GM23338 (cell line): ENCODE results near the gene CRK. TPM values are rescaled to one million over a fixed set of nuclear protein-coding genes. Genes with fewer than 3 reads are reported as not detected.
"Not testable (repeated sequence)": the region's sequence is repeated elsewhere in the genome, so short reads cannot be mapped to it uniquely, and the experiment has no call there.

Experiments used
- ATAC-seq: fragments of 200-7000 bp; cut with Tn5 transposase; 3 replicates; pipeline ENCODE4 v1.9.1; 2020
- DNase-seq: peaks from one replicate; pipeline ENCODE4 v3.0.0-alpha.2; 2015; ENCODE audit warnings: low spot score
- H2AFZ ChIP-seq: fragments of 200-600 bp; sonication (generic); 2 replicates; pipeline ENCODE4 v1.8.0; 2016; ENCODE audit warnings: antibody characterized with exemption, mild to moderate bottlenecking, moderate library complexity
- H3F3A ChIP-seq: fragments of 200-600 bp; sonication (generic); replicated peaks from 2 replicates; pipeline ENCODE4 v1.8.0; 2017; ENCODE audit warnings: antibody characterized with exemption, mixed run types, low read depth
- H3K27ac ChIP-seq: fragments of 200-600 bp; sonication (generic); 2 replicates; pipeline ENCODE4 v1.6.1; 2016; ENCODE audit warnings: low read depth
- H3K27me3 ChIP-seq: fragments of 200-600 bp; sonication (generic); 2 replicates; pipeline ENCODE4 v1.8.0; 2016; ENCODE audit warnings: mild to moderate bottlenecking, mixed run types, moderate library complexity; ENCODE audit not compliant: insufficient read depth
- H3K36me3 ChIP-seq: fragments of 200-600 bp; sonication (generic); 2 replicates; pipeline ENCODE4 v1.8.0; 2016; ENCODE audit warnings: mild to moderate bottlenecking; ENCODE audit not compliant: insufficient read depth
- H3K4me1 ChIP-seq: fragments of 200-600 bp; sonication (generic); 2 replicates; pipeline ENCODE4 v1.8.0; 2016; ENCODE audit warnings: mild to moderate bottlenecking, moderate library complexity; ENCODE audit not compliant: insufficient read depth
- H3K4me2 ChIP-seq: fragments of 200-600 bp; sonication (generic); 2 replicates; pipeline ENCODE4 v1.7.1; 2017; ENCODE audit warnings: mixed run types
- H3K4me3 ChIP-seq: fragments of 200-600 bp; sonication (generic); 2 replicates; pipeline ENCODE4 v1.6.1; 2016; ENCODE audit warnings: mixed run types
- H3K79me2 ChIP-seq: fragments of 200-600 bp; sonication (generic); replicated peaks from 2 replicates; pipeline ENCODE4 v1.8.0; 2017; ENCODE audit warnings: mild to moderate bottlenecking; ENCODE audit not compliant: insufficient read depth
- H3K9me2 ChIP-seq: fragments of 200-600 bp; sonication (generic); 2 replicates; pipeline ENCODE4 v1.8.0; 2017; ENCODE audit not compliant: insufficient read depth
- H4K20me1 ChIP-seq: fragments of 200-600 bp; sonication (generic); replicated peaks from 2 replicates; pipeline ENCODE4 v1.8.0; 2017; ENCODE audit warnings: mild to moderate bottlenecking; ENCODE audit not compliant: insufficient read depth
- H3K27ac Mint-ChIP-seq: 2 replicates; pipeline ENCODE4 v1.8.0; 2020; ENCODE audit warnings: inconsistent platforms, mild to moderate bottlenecking, moderate library complexity, mixed read lengths
- H3K27me3 Mint-ChIP-seq: 3 replicates; pipeline ENCODE4 v1.8.0; 2022; ENCODE audit warnings: low read depth, mild to moderate bottlenecking, moderate library complexity, mixed read lengths, inconsistent platforms; ENCODE audit not compliant: insufficient read depth, poor library complexity
- H3K36me3 Mint-ChIP-seq: 3 replicates; pipeline ENCODE4 v1.8.0; 2021; ENCODE audit warnings: low read depth, mild to moderate bottlenecking, inconsistent platforms, moderate library complexity, mixed read lengths
- H3K4me1 Mint-ChIP-seq: 3 replicates; pipeline ENCODE4 v1.8.0; 2020; ENCODE audit warnings: mild to moderate bottlenecking, inconsistent platforms, mixed read lengths
- H3K4me3 Mint-ChIP-seq: 3 replicates; pipeline ENCODE4 v1.8.0; 2021; ENCODE audit warnings: moderate library complexity, mild to moderate bottlenecking, inconsistent platforms, mixed read lengths
- H3K9me3 Mint-ChIP-seq: 3 replicates; pipeline ENCODE4 v1.8.0; 2020; ENCODE audit warnings: moderate library complexity, mild to moderate bottlenecking, inconsistent platforms, mixed read lengths
- CREB1 ChIP-seq: fragments of 250-450 bp; sonication (Bioruptor Pico); IDR thresholded peaks from 2 replicates; pipeline ENCODE4 v1.5.0; 2020; ENCODE audit warnings: low read depth, mild to moderate bottlenecking, moderate library complexity
- CTCF ChIP-seq, 2 experiments: fragments of 200-600 bp in 1 of 2; sonication (generic) in 1 of 2; conservative IDR thresholded peaks; 2 replicates each; pipeline versions ENCODE4 v1.5.1 to v1.6.1; 2016 to 2017; ENCODE audit warnings: antibody characterized with exemption in 2 of 2, low read depth in 2 of 2, mild to moderate bottlenecking in 2 of 2, moderate library complexity in 1 of 2
- EZH2 ChIP-seq: fragments of 200-600 bp; sonication (generic); IDR thresholded peaks from one replicate; pipeline ENCODE4 v1.8.0; 2017; ENCODE audit warnings: antibody characterized with exemption, mild to moderate bottlenecking, low read depth; ENCODE audit not compliant: unreplicated experiment
- EZH2phosphoT487 ChIP-seq: fragments of 200-600 bp; sonication (generic); IDR thresholded peaks from one replicate; pipeline ENCODE4 v1.8.1; 2018; ENCODE audit warnings: antibody characterized with exemption; ENCODE audit not compliant: unreplicated experiment
- NANOG ChIP-seq: IDR thresholded peaks from 2 replicates; pipeline ENCODE4 v1.6.1; 2016; ENCODE audit warnings: antibody characterized with exemption, borderline replicate concordance
- STAT1 ChIP-seq: IDR thresholded peaks from one replicate; pipeline ENCODE4 v1.6.1; 2016; ENCODE audit warnings: antibody characterized with exemption; ENCODE audit not compliant: unreplicated experiment
- polyA plus RNA-seq: library from polyadenylated mRNA; unstranded; fragments of >200 nt; fragmentation: Nextera tagmentation; extraction: Ambion mirVana; gene quantifications from 2 replicates; pipeline ENCODE4 v1.2.1, GENCODE V29; 2016
- total RNA-seq: library from RNA; depleted of rRNA; stranded (reverse); fragments of >200 nt; shearing (Covaris generic); gene quantifications from 2 replicates; pipeline ENCODE4 v1.2.3, GENCODE V29; 2014
- TF ChIP-seq, protein P1 (sequence below): IDR thresholded peaks from one replicate; pipeline ENCODE4 v1.6.1; 2018; ENCODE audit warnings: antibody characterized with exemption; ENCODE audit not compliant: unreplicated experiment

The CRK gene
- total and polyA plus RNA-seq, 2 experiments from 2014 or later = 32.6 to 59.8 TPM

GRCh38 chr17:1450261-1450660, 5.8 kb downstream of the CRK start:
- H4K20me1 ChIP-seq = peaks cover 80% of the 10 kb centered on the region
- not testable (repeated sequence) for ATAC-seq, H3K36me3 ChIP-seq

DNA sequence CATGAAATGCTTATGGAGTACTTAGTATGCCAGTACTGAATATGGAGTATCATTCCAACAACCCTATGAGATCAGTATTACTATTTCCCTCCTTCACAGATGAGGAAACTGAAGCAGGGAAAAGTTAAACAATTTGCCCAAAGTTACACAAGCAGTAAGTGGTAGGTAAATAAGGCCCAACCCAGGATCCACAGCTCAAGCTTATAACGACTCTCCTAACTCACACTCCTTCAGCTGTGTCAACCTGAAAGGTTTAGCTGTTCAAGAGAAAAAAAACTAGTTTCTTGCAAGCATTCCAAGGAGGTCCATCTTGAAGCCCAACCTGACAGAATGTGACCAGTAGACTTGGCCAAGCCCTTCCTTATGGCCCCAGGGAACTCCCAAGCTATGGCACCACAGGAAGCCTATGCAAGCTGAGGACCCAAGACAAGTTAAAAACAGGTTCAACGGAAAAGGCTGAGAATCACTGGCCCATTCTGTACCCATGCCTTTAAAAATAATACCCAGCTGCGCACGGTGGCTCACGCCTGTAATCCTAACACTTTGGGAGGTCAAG, 6.5 kb downstream of the CRK start:
- Mint-ChIP-seq H3K27ac (no peak overlapping the region), H3K4me1 (peaks cover 16% of the 10 kb centered on the region), H3K9me3 (no peaks in the 10 kb centered on the region), H3K36me3 (peaks cover 38% of the 10 kb centered on the region), H3K4me3 (no peak overlapping the region), H3K27me3 (no peaks in the 10 kb centered on the region)
- Histone ChIP-seq H3K36me3 (peaks cover 5% of the 10 kb centered on the region), H3K27me3 (no peaks in the 10 kb centered on the region), H3K4me2 (no peak overlapping the region), H3K27ac (no peak overlapping the region), H3F3A (peaks cover 10% of the 10 kb centered on the region; the same call in 1 of the 2 replicates), H3K9me2 (no peaks in the 10 kb centered on the region), H4K20me1 (peaks cover 85% of the 10 kb centered on the region), H2AFZ (no peak overlapping the region), H3K79me2 (peaks cover 100% of the 10 kb centered on the region), H3K4me3 (no peak overlapping the region), H3K4me1 (no peaks in the 10 kb centered on the region)
- ATAC-seq = no peak
- DNase-seq = no peak
- no peak for TF ChIP-seq CREB1 (CRISPR knock-in tag)
- no peak for TF ChIP-seq STAT1
- no peak for TF ChIP-seq CTCF (conservative IDR thresholded peaks at IDR 0.05; ENCODE audit: low read depth in 2 of 2)
- no peak for TF ChIP-seq NANOG
- TF ChIP-seq, protein P1, sequence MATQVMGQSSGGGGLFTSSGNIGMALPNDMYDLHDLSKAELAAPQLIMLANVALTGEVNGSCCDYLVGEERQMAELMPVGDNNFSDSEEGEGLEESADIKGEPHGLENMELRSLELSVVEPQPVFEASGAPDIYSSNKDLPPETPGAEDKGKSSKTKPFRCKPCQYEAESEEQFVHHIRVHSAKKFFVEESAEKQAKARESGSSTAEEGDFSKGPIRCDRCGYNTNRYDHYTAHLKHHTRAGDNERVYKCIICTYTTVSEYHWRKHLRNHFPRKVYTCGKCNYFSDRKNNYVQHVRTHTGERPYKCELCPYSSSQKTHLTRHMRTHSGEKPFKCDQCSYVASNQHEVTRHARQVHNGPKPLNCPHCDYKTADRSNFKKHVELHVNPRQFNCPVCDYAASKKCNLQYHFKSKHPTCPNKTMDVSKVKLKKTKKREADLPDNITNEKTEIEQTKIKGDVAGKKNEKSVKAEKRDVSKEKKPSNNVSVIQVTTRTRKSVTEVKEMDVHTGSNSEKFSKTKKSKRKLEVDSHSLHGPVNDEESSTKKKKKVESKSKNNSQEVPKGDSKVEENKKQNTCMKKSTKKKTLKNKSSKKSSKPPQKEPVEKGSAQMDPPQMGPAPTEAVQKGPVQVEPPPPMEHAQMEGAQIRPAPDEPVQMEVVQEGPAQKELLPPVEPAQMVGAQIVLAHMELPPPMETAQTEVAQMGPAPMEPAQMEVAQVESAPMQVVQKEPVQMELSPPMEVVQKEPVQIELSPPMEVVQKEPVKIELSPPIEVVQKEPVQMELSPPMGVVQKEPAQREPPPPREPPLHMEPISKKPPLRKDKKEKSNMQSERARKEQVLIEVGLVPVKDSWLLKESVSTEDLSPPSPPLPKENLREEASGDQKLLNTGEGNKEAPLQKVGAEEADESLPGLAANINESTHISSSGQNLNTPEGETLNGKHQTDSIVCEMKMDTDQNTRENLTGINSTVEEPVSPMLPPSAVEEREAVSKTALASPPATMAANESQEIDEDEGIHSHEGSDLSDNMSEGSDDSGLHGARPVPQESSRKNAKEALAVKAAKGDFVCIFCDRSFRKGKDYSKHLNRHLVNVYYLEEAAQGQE = no peak
- no peak for TF ChIP-seq EZH2phosphoT487
- no peak for TF ChIP-seq EZH2

More at GRCh38 chr17:1450261-1450660, 5.8 kb downstream of the CRK start:
- Histone ChIP-seq H3K27ac (peak overlapping the region; percentile 66; the same call in 1 of the 2 replicates), H3K79me2 (peaks cover 100% of the 10 kb centered on the region)
- not testable (repeated sequence) for H2AFZ ChIP-seq, H3K27me3 ChIP-seq, H3K9me2 ChIP-seq, H3F3A ChIP-seq, H3K4me1 ChIP-seq, H3K4me2 ChIP-seq, H3K27ac Mint-ChIP-seq, H3K4me3 ChIP-seq, H3K27me3 Mint-ChIP-seq, DNase-seq, H3K4me3 Mint-ChIP-seq, H3K9me3 Mint-ChIP-seq
- Mint-ChIP-seq H3K36me3 (peaks cover 38% of the 10 kb centered on the region), H3K4me1 (peaks cover 20% of the 10 kb centered on the region)
